ENCODE data around the gene NR3C1. TPM values are rescaled to one million over a fixed set of nuclear protein-coding genes. Genes with fewer than 3 reads are reported as not detected.

NR3C1 gene
- total RNA-seq, 4 donors from 2014 or later, result 55.1 to 134 (median 87.3) TPM

- Histone ChIP-seq H3K4me1 (no peaks in the 10 kb centered on the region), H3K36me3 (no peaks in the 10 kb centered on the region), H3K27ac (no peak overlapping the region), H3K9me3 (no peaks in the 10 kb centered on the region), H3K4me3 (no peak overlapping the region), H3K27me3 (no peaks in the 10 kb centered on the region)
- DNase-seq, result no peak
- TF ChIP-seq POLR2A (IDR thresholded peaks at IDR 0.05) (no peak), CTCF (IDR thresholded peaks at IDR 0.05) (no peak)
- intact Hi-C loops (cut with DNase I; ENCODE audit: low total_unique reads), result no loop called here
Measured at GRCh38 chr5:143445776-143446175, 42.3 kb upstream of the NR3C1 start.

GRCh38 chr5:143443330-143443729, 39.8 kb upstream of the NR3C1 start:
- Histone ChIP-seq H3K4me3 (no peak overlapping the region), H3K27me3 (no peaks in the 10 kb centered on the region), H3K4me1 (no peaks in the 10 kb centered on the region), H3K9me3 (no peaks in the 10 kb centered on the region), H3K27ac (no peak overlapping the region), H3K36me3 (no peaks in the 10 kb centered on the region)
- intact Hi-C loops (cut with DNase I; ENCODE audit: low total_unique reads), result no loop called here
- DNase-seq, result no peak
- no peak for TF ChIP-seq CTCF (IDR thresholded peaks at IDR 0.05)
- no peak for TF ChIP-seq POLR2A (IDR thresholded peaks at IDR 0.05)

- intact Hi-C loops (cut with DNase I; ENCODE audit: low total_unique reads), result no loop called here
- Histone ChIP-seq H3K27ac (no peak overlapping the region), H3K4me1 (no peaks in the 10 kb centered on the region), H3K4me3 (no peak overlapping the region), H3K27me3 (no peaks in the 10 kb centered on the region), H3K36me3 (no peaks in the 10 kb centered on the region), H3K9me3 (no peaks in the 10 kb centered on the region)
- TF ChIP-seq CTCF (IDR thresholded peaks at IDR 0.05) (no peak), POLR2A (IDR thresholded peaks at IDR 0.05) (no peak)
- DNase-seq, result no peak
Measured at GRCh38 chr5:143442385-143442784, 38.9 kb upstream of the NR3C1 start.

- no peak overlapping the region for H3K27ac ChIP-seq
- no peaks in the 10 kb centered on the region for H3K9me3 ChIP-seq
- no peak for TF ChIP-seq CTCF (IDR thresholded peaks at IDR 0.05)
- no peak for TF ChIP-seq POLR2A (IDR thresholded peaks at IDR 0.05)
- H3K4me1 ChIP-seq, result no peaks in the 10 kb centered on the region
- no peaks in the 10 kb centered on the region for H3K36me3 ChIP-seq
- no peak overlapping the region for H3K4me3 ChIP-seq
- no peaks in the 10 kb centered on the region for H3K27me3 ChIP-seq
- DNase-seq, result no peak
- intact Hi-C loops (cut with DNase I; ENCODE audit: low total_unique reads), result no loop called here
Measured at GRCh38 chr5:143440448-143441115, 37.1 kb upstream of the NR3C1 start.

GRCh38 chr5:143437666-143438273, 34.3 kb upstream of the NR3C1 start:
- TF ChIP-seq CTCF (IDR thresholded peaks at IDR 0.05) (no peak), POLR2A (IDR thresholded peaks at IDR 0.05) (no peak)
- no peak overlapping the region for H3K4me3 ChIP-seq
- no peak overlapping the region for H3K27ac ChIP-seq
- no peak for DNase-seq
- H3K36me3 ChIP-seq, result no peaks in the 10 kb centered on the region
- H3K27me3 ChIP-seq, result no peaks in the 10 kb centered on the region
- intact Hi-C loops (cut with DNase I; ENCODE audit: low total_unique reads), result no loop called here
- H3K9me3 ChIP-seq, result no peaks in the 10 kb centered on the region
- H3K4me1 ChIP-seq, result no peaks in the 10 kb centered on the region

Measured in uterus (tissue), 4 donors.